GM19397 (cell line): ENCODE results near the gene PTPRA.
"Not testable (repeated sequence)": the region's sequence is repeated elsewhere in the genome, so short reads cannot be mapped to it uniquely, and the experiment has no call there.

Source experiments
- ATAC-seq: cut with Tn5 transposase; IDR thresholded peaks from one replicate; pipeline ENCODE4 v1.9.1; 2021; ENCODE audit warnings: mild to moderate bottlenecking, moderate library complexity; ENCODE audit not compliant: unreplicated experiment

PTPRA gene

GRCh38 chr20:2883726-2884637 is 10.7 kb downstream of the PTPRA start:
- no peak for ATAC-seq

GRCh38 chr20:2887715-2888114 is 14.4 kb downstream of the PTPRA start:
- no peak for ATAC-seq

DNA sequence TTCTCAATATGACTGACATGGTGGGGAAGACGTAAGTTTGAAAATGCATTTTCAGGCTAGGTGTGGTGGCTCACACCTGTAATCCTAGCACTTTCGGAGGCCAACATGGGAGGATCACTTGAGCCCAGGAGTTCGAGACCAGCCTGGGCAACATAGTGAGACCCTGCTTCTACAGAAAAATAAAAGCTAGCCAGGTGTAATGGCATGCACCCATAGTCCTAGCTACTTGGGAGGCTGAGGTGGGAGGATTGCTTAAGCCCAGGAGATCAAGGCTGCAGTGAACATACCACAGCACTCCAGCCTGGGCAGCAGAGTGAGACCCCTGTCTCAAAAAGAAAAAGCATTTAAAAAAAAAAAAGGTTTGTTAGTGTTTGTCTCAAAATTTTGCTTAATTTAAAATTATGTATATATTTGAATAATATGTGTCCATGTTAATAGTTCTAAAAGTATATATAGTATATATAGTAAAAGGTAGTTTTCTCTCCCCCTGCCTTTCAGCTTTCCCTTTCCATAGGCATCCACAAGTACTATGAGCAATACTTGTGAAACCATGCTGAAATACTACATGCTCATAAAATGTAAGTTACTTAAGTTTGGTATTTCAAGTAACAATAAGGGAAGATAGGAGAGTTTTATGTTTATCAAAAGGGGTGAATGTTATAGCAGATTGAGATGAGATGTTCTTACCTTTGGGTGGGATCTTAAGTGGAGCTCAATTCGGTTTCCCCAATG is 15.1 kb downstream of the PTPRA start:
- ATAC-seq: no peak

- no peak for ATAC-seq
Observed at GRCh38 chr20:2889209-2889608, 15.9 kb downstream of the PTPRA start.

DNA sequence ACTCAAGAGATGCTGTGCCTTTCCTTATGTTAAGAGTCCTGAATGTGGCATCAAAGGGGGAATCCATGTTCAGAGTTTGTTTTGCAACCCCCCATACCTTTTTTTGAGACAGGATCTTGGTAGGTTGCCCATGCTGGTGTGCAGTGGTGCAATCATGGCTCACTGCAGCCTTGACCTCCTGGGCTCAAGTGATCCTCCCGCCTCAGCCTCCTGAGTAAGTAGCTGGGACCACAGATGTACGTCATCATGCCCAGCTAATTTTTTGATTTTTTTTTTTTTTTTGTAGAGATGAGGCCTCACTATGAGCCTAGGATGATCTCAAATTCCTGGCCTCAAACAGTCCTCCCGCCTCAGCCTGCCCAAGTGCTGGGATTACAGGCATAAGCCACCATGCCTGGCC is 16.5 kb downstream of the PTPRA start:
- no peak for ATAC-seq

DNA sequence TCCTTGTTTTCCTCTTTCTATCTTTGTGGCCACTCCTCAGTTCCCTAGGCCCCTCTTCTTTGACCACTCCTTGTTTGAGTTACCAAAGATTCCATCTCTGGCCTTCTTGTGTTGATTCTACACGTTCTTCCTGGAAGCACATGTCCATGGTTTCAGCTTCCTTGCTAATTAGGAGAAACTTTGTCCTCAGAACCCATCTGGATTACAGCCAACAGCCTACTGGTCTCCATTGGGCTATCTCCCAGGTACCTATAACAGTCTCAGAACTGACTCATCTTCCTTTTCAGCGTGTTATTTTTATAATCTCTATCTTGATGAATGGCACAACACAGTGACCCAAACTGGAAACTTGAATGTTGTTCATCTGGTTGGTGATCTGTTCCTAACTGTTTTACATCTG is 17.5 kb downstream of the PTPRA start:
- no peak for ATAC-seq

DNA sequence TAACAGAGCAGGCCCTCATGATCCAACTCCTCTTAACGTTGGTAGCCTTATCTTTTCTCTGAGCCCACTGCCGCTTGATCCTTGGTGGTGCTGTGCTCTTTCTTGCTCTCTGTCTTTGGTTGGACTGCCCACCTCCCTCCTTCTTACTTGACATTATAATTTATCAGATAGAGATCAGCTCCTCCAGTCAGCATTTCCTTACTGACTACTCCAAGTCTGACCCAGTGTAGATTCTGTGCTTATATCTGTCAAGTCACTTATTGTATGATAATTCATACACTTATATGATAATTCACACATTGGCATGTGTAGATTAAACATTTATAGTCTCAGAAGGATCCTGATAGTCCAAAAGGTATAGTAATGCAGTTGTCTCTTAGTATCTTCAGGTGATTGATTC is 18.1 kb downstream of the PTPRA start:
- ATAC-seq: no peak

- no peak for ATAC-seq
Observed at GRCh38 chr20:2892376-2892775, 19.1 kb downstream of the PTPRA start.

DNA sequence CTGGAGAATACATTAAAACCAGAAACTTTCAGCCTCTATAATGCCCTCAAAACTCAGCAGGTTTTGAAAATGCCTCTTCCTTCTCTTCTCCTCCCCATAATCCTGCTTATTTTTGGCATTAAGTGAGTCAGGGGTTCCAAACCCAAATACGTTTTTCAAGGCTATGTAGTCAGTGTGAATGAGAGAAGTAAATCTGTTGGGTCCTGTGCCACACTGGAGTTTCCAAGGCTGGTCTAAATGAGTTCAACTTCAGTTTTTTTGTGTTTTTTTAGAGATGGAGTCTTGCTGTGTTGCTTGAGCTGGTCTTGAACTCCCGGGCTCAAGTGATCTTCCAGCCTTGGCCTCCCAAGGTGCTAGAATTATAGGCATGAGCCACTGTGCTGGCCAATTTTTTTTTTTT is 20.9 kb downstream of the PTPRA start:
- ATAC-seq: no peak

GRCh38 chr20:2895154-2895553 is 21.9 kb downstream of the PTPRA start:
- not testable (repeated sequence) for ATAC-seq

DNA sequence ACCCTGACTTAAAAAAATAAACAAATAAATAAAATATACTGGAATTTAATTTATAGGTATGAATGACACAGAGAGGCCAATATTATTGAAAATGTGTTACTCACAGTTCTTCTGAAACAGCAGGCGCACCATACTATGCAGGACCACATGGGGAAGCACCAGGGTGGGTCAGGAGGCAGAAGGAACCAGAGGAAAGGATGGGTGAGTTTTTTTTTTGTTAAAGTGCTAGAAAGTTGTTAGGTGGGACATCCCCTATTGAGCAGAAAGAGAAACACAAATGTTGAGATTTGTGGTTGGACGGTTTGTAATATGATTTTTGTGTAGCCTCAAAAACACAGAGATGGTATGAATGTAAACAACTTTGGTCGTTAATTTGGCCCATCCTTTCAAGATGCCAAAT is 26.0 kb downstream of the PTPRA start:
- ATAC-seq: no peak

- no peak for ATAC-seq
Observed at GRCh38 chr20:2900845-2901592, 27.7 kb downstream of the PTPRA start.

GRCh38 chr20:2902291-2902690 is 29.0 kb downstream of the PTPRA start:
- ATAC-seq: no peak

GRCh38 chr20:2902818-2903217 is 29.5 kb downstream of the PTPRA start:
- no peak for ATAC-seq

DNA sequence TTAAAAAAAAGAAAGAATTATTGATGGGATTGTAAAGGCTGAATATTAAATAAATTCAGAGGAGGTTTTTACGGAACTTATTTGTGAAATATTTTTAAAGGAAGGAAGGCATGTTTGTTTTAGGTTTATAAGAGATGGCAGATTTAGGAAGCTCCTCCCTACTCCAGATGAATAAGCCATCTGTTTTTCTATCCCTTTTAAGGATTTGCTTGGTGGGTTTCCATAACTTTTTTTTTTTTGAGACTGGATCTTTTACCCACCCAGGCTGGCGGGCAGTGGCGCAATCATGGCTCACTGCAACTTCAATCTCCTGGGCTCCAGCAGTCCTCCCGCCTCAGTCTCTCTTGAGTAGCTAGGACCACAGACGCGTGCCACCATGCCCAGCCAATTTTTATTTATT is 30.4 kb downstream of the PTPRA start:
- no peak for ATAC-seq

- ATAC-seq: no peak
Observed at GRCh38 chr20:2907519-2907918, 34.2 kb downstream of the PTPRA start.

GRCh38 chr20:2909953-2910352 is 36.7 kb downstream of the PTPRA start:
- ATAC-seq: no peak

GRCh38 chr20:2911200-2911599 is 37.9 kb downstream of the PTPRA start:
- ATAC-seq: no peak

- no peak for ATAC-seq
Observed at GRCh38 chr20:2914160-2914559, 40.9 kb downstream of the PTPRA start.

DNA sequence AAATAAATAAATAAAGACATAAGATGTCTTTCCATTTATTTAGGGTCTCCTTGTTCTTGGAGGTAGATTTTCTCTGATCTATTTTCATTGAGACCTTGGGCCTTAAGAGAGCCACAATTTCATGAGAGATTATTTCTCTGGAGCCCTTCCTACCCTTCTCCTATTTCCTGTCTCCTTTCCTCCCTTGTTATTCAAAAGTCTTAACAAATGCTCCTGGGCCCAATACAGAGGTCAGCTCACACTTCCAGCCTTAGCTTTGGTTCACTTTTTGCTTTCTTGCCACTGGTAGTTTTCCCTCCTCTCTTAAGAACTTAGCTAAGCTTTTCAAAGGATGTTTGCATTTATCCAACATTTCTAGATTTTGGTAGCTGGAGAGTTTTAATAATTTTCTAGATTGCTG is 44.0 kb downstream of the PTPRA start:
- no peak for ATAC-seq
